Right lobe of liver (tissue), 4 donors: ENCODE results near the gene ANKRD9.

Experiments used
- CTCF ChIP-seq, 4 donors: fragments of 200-600 bp in 3 of 4; fragments of 450-650 bp in 1 of 4; IDR thresholded peaks; one replicate each; pipeline versions ENCODE4 v1.5.1 to v1.8.0; 2016 to 2022; ENCODE audit warnings: antibody characterized with exemption in 4 of 4, mild to moderate bottlenecking in 2 of 4
- POLR2A ChIP-seq: fragments of 450-650 bp; IDR thresholded peaks from one replicate; pipeline ENCODE4 v1.6.1; 2017; ENCODE audit warnings: antibody characterized with exemption, mild to moderate bottlenecking
- donor health status: DM: no; HTN: no; CAD: no.
- donor health status: DM: no; HTN: no; CAD: no.
- donor health status: DM: no; HTN: yes; CAD: no.

- TF ChIP-seq CTCF (IDR thresholded peaks at IDR 0.05) (no peak), POLR2A (no peak)
Measured at GRCh38 chr14:102469261-102469660, 40.3 kb downstream of the ANKRD9 start.
